SJSA1 (cell line): ENCODE measurements around the gene CDK3. TPM values are rescaled to one million over a fixed set of nuclear protein-coding genes. Genes with fewer than 3 reads are reported as not detected.
"Not testable (repeated sequence)": the region's sequence is repeated elsewhere in the genome, so short reads cannot be mapped to it uniquely, and the experiment has no call there.

ENCODE experiments used
- DNase-seq, 2 experiments: peaks; one replicate each; pipeline ENCODE4 v3.0.0-alpha.2; 2015 to 2020; ENCODE audit warnings: low spot score in 2 of 2, low read depth in 1 of 2
- H3K27ac ChIP-seq: fragments of 250-450 bp; sonication (Bioruptor Pico); 2 replicates; pipeline ENCODE4 v1.5.1; 2020; ENCODE audit warnings: mild to moderate bottlenecking, moderate library complexity
- H3K27me3 ChIP-seq: fragments of 250-450 bp; sonication (Bioruptor Pico); replicated peaks from 2 replicates; pipeline ENCODE4 v1.5.1; 2020; ENCODE audit warnings: mild to moderate bottlenecking, moderate library complexity
- H3K36me3 ChIP-seq: fragments of 250-450 bp; sonication (Bioruptor Pico); 2 replicates; pipeline ENCODE4 v1.5.1; 2020; ENCODE audit warnings: mild to moderate bottlenecking
- H3K4me1 ChIP-seq: fragments of 250-450 bp; sonication (Bioruptor Pico); replicated peaks from 2 replicates; pipeline ENCODE4 v1.6.1; 2021; ENCODE audit warnings: mild to moderate bottlenecking
- H3K4me3 ChIP-seq: fragments of 250-450 bp; sonication (Bioruptor Pico); 2 replicates; pipeline ENCODE4 v1.5.1; 2020; ENCODE audit warnings: mild to moderate bottlenecking
- H3K9me3 ChIP-seq: fragments of 250-450 bp; sonication (Bioruptor Pico); replicated peaks from 2 replicates; pipeline ENCODE4 v1.5.1; 2020; ENCODE audit warnings: mild to moderate bottlenecking
- total RNA-seq: library from RNA; depleted of rRNA; stranded (reverse); fragments of >200 nt; shearing (Covaris generic); gene quantifications from 2 replicates; pipeline ENCODE4 v1.2.3, GENCODE V29; 2014

The CDK3 gene
- total RNA-seq, 1 experiment from 2014 or later: 5.1 TPM

DNA sequence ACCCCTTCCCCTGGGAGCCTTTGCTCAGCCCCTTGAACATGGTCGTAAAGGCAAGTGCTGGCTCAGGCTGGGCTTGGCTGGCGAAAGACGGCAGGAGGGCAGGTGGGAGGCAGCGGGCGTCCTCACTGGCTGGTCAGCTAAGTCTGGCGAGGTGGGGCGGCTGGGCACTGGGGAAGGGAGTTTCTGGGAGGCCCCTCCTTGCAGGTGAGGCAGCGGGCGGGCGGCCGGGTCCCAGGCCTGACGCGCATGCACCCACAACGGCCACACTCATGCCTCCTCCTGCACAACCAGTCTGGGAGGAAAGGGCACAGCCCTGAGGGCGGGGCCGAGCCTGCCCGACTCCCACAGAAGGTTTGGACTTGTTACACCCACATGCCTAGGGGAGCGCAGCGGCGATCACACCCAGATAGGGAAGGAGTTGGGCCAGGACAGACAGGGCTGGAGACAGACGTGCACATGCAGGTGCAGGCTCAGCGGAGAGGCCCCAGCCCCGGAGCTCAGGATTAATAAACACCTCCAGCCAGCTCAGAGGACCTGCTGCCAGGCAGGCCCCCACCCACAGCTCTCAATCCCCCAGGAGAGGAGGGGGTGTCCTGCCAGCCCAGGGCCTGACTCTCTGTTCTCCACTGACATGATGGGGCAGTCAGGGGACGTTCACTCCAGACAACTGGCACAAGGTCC, 26.6 kb downstream of the CDK3 start, which contains the start of gene EVPL:
EVPL (minus strand) TSS at position 148 of the 681 bp plus-strand sequence; CDS start at position 40, 108 bp downstream.
- Histone ChIP-seq H3K27me3 (no peaks in the 10 kb centered on the region), H3K9me3 (no peaks in the 10 kb centered on the region), H3K4me3 (no peak within 1 kb of the TSS), H3K4me1 (peaks cover 16% of the 10 kb centered on the region), H3K36me3 (no peaks in the 10 kb centered on the region), H3K27ac (no peak within 1 kb of the TSS)
- DNase-seq: no peak

DNA sequence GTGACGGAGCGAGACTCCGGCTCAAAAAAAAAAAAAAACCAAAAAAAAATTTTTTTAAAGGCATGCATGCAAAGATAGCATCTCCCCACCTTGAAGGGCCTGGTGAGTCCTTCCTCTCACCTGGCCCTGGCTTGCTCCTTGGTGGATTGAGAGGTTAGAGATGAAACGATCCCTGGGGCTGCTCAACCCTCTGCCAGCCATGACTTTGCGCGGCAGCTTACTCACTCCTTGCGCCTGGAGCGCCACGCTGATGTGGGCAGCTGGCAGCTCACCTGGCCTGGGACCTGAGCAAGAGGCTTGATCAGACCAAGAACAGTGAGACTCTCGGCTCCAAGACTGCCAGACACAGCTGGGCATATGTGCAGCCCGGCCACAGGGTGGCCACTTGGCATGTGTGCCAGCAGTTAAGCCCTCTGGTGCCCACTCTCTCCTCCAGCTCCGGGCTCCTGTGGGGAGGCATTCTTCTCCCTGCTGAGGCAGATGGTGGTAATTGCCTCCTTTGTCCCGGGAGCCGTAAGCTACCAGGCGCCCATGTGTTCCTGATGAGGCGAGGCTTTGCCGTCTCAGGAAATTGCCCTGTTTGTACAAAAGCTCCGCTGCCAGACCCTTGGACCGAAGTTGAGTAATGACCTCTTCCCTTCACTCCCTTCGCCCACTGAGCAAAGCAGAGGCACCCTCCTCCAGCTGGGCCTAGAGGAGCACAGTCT, 31.6 kb downstream of the CDK3 start:
- H3K4me1 ChIP-seq: peaks cover 16% of the 10 kb centered on the region
- H3K4me3 ChIP-seq: no peak overlapping the region
- no peak overlapping the region for H3K27ac ChIP-seq
- H3K27me3 ChIP-seq: no peaks in the 10 kb centered on the region
- H3K9me3 ChIP-seq: no peaks in the 10 kb centered on the region
- DNase-seq: no peak
- H3K36me3 ChIP-seq: peaks cover 7% of the 10 kb centered on the region; the same call in 1 of the 2 replicates

- peaks cover 16% of the 10 kb centered on the region for H3K4me1 ChIP-seq
- no peak overlapping the region for H3K4me3 ChIP-seq
- H3K27ac ChIP-seq: no peak overlapping the region
- no peaks in the 10 kb centered on the region for H3K27me3 ChIP-seq
- H3K36me3 ChIP-seq: peaks cover 9% of the 10 kb centered on the region
- DNase-seq: no peak
- H3K9me3 ChIP-seq: no peaks in the 10 kb centered on the region
Measured at GRCh38 chr17:76032780-76033108, 32.1 kb downstream of the CDK3 start.

- Histone ChIP-seq H3K27ac (no peak overlapping the region), H3K9me3 (no peaks in the 10 kb centered on the region), H3K4me3 (no peak overlapping the region), H3K36me3 (peaks cover 13% of the 10 kb centered on the region), H3K27me3 (no peaks in the 10 kb centered on the region), H3K4me1 (peaks cover 16% of the 10 kb centered on the region)
- DNase-seq: no peak
Measured at GRCh38 chr17:76033139-76033538, 32.5 kb downstream of the CDK3 start.

- peaks cover 10% of the 10 kb centered on the region for H3K4me1 ChIP-seq
- no peak overlapping the region for H3K4me3 ChIP-seq
- no peak overlapping the region for H3K27ac ChIP-seq
- DNase-seq: no peak
- H3K9me3 ChIP-seq: no peaks in the 10 kb centered on the region
- H3K27me3 ChIP-seq: no peaks in the 10 kb centered on the region
- peaks cover 29% of the 10 kb centered on the region for H3K36me3 ChIP-seq
Measured at GRCh38 chr17:76034428-76035350, 34.0 kb downstream of the CDK3 start.

DNA sequence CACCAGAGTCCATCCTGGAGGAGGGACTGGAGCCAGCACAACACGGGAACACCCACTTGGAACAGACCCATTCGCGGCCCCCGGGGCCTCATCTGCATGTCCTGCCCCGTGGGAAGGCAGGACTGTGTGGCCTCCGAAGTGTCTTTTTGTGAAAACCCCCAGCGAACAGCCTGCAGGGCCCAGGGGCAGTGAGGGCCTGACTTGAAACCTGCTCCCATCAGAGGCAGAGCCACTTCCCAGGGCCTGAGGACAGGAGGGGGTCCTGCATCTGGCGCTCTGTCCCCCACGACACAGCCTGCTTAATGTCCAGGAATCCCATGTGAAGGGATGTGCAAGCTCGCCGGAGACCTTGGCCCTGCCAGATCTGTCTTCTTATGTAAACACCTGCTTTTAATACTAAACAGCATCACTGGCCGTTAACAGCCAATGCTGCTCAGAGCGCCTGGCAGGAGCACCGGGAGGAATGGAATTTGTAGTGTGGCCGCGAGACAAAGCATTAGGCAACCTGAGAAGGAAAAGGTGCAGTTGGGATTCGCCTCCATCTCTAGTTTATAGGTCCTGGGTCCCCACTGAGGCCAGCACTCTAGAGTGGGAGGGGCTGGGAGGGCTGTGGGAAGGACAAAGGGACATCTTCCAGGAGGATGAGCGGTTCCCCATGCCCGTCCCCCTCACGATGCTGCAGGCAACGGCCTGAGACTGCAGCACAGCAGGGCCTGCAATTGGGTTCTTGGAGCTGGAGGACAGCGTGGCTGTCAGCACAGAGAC, 36.0 kb downstream of the CDK3 start:
- DNase-seq: no peak
- peaks cover 49% of the 10 kb centered on the region for H3K36me3 ChIP-seq
- no peak overlapping the region for H3K27ac ChIP-seq
- H3K4me3 ChIP-seq: no peak overlapping the region
- H3K9me3 ChIP-seq: no peaks in the 10 kb centered on the region
- no peaks in the 10 kb centered on the region for H3K27me3 ChIP-seq
- peaks cover under 1% of the 10 kb centered on the region; the same call in 1 of the 2 replicates for H3K4me1 ChIP-seq

GRCh38 chr17:76038050-76038449, 37.4 kb downstream of the CDK3 start:
- H3K9me3 ChIP-seq: no peaks in the 10 kb centered on the region
- no peak overlapping the region for H3K4me3 ChIP-seq
- H3K27ac ChIP-seq: no peak overlapping the region
- DNase-seq: no peak
- no peaks in the 10 kb centered on the region for H3K27me3 ChIP-seq
- H3K4me1 ChIP-seq: no peaks in the 10 kb centered on the region
- peaks cover 62% of the 10 kb centered on the region for H3K36me3 ChIP-seq

- Histone ChIP-seq H3K4me3 (no peak overlapping the region), H3K9me3 (no peaks in the 10 kb centered on the region), H3K36me3 (peaks cover 73% of the 10 kb centered on the region), H3K27me3 (no peaks in the 10 kb centered on the region), H3K27ac (no peak overlapping the region), H3K4me1 (no peaks in the 10 kb centered on the region)
- no peak for DNase-seq
Measured at GRCh38 chr17:76039121-76039520, 38.5 kb downstream of the CDK3 start.

GRCh38 chr17:76040376-76040775, 39.7 kb downstream of the CDK3 start:
- Histone ChIP-seq H3K4me3 (no peak overlapping the region), H3K27ac (no peak overlapping the region), H3K9me3 (no peaks in the 10 kb centered on the region), H3K4me1 (no peaks in the 10 kb centered on the region), H3K36me3 (peaks cover 83% of the 10 kb centered on the region), H3K27me3 (no peaks in the 10 kb centered on the region)
- no peak for DNase-seq

GRCh38 chr17:76042868-76043267, 42.2 kb downstream of the CDK3 start:
- H3K27ac ChIP-seq, H3K27me3 ChIP-seq, H3K4me1 ChIP-seq, H3K9me3 ChIP-seq, H3K4me3 ChIP-seq, DNase-seq: not testable (repeated sequence)
- H3K36me3 ChIP-seq: peaks cover 95% of the 10 kb centered on the region

- not testable (repeated sequence) for DNase-seq, H3K27ac ChIP-seq, H3K4me3 ChIP-seq, H3K9me3 ChIP-seq, H3K27me3 ChIP-seq
- Histone ChIP-seq H3K36me3 (peaks cover 95% of the 10 kb centered on the region), H3K4me1 (peaks cover 15% of the 10 kb centered on the region)
Measured at GRCh38 chr17:76044475-76045007, 43.9 kb downstream of the CDK3 start.

DNA sequence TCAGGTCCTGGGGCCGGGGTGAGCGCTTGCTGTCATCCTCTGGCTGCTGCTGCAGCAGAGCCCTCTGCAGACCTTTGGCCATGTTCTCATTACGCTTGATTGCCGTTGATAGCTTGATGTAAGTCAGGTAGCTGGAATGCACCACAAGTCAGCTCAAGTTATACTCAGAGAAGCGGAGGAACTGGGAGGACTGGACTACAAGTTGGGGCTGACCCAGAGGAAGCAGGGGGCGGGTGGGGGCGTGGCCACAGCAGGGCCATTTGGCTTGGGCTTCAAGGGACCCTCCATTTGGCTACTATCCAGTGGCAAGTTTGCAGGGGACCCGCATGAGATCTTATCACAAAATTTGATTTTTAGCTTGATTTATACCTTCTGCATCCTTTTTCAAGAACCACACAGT, 45.4 kb downstream of the CDK3 start:
- DNase-seq: no peak
- Histone ChIP-seq H3K27me3 (no peaks in the 10 kb centered on the region), H3K36me3 (peaks cover 95% of the 10 kb centered on the region), H3K27ac (no peak overlapping the region), H3K9me3 (no peaks in the 10 kb centered on the region), H3K4me1 (peaks cover 15% of the 10 kb centered on the region), H3K4me3 (no peak overlapping the region)

- Histone ChIP-seq H3K4me3 (no peak overlapping the region), H3K27me3 (no peaks in the 10 kb centered on the region), H3K9me3 (no peaks in the 10 kb centered on the region), H3K27ac (peak overlapping the region; percentile 46), H3K4me1 (peaks cover 15% of the 10 kb centered on the region), H3K36me3 (peaks cover 93% of the 10 kb centered on the region)
- no peak for DNase-seq
Measured at GRCh38 chr17:76048025-76048605, 47.5 kb downstream of the CDK3 start.
